ENCODE data around the gene ST3GAL5.
A peak's percentile ranks its signal among the peaks of the same experiment; 100 is the strongest.

ST3GAL5 gene

GRCh38 chr2:85908506-85908905 lies 19.7 kb upstream of the ST3GAL5 start:
- no peaks in the 10 kb centered on the region for H3K27me3 ChIP-seq
- H3K4me1 ChIP-seq, result peaks cover 56% of the 10 kb centered on the region
- H3K27ac ChIP-seq, result no peak overlapping the region

GRCh38 chr2:85907671-85908157 lies 18.9 kb upstream of the ST3GAL5 start:
- no peak for TF ChIP-seq Cebpa-rat (IDR thresholded peaks at IDR 0.05)
- Histone ChIP-seq H3K36me3 (no peaks in the 10 kb centered on the region), H3K4me2 (no peak overlapping the region)

More at GRCh38 chr2:85908506-85908905, 19.7 kb upstream of the ST3GAL5 start:
- TF ChIP-seq Cebpa-rat (IDR thresholded peaks at IDR 0.05), result no peak
- no peak overlapping the region for H3K4me2 ChIP-seq
- no peak overlapping the region for H3K9ac ChIP-seq
- H3K4me3 ChIP-seq, result no peak overlapping the region
- no peaks in the 10 kb centered on the region for H3K9me3 ChIP-seq
- no peaks in the 10 kb centered on the region for H4K20me1 ChIP-seq
- no peaks in the 10 kb centered on the region for H3K36me3 ChIP-seq

GRCh38 chr2:85906748-85907147 lies 18.0 kb upstream of the ST3GAL5 start:
- no peak overlapping the region for H3K27ac ChIP-seq
- peak overlapping the region; percentile 36; the same call in 1 of the 2 replicates for H3K4me2 ChIP-seq
- H3K9ac ChIP-seq, result no peak overlapping the region
- H3K36me3 ChIP-seq, result no peaks in the 10 kb centered on the region
- no peaks in the 10 kb centered on the region for H3K9me3 ChIP-seq
- TF ChIP-seq Cebpa-rat (IDR thresholded peaks at IDR 0.05), result no peak
- H3K27me3 ChIP-seq, result no peaks in the 10 kb centered on the region
- peaks cover 49% of the 10 kb centered on the region for H3K4me1 ChIP-seq
- H3K4me3 ChIP-seq, result no peak overlapping the region
- no peaks in the 10 kb centered on the region for H4K20me1 ChIP-seq

More at GRCh38 chr2:85907671-85908157, 18.9 kb upstream of the ST3GAL5 start:
- Histone ChIP-seq H3K27ac (no peak overlapping the region), H3K4me3 (no peak overlapping the region), H3K27me3 (no peaks in the 10 kb centered on the region), H3K4me1 (peaks cover 57% of the 10 kb centered on the region), H3K9me3 (no peaks in the 10 kb centered on the region), H4K20me1 (no peaks in the 10 kb centered on the region), H3K9ac (no peak overlapping the region)

- TF ChIP-seq Cebpa-rat (IDR thresholded peaks at IDR 0.05), result no peak
- Histone ChIP-seq H3K9me3 (no peaks in the 10 kb centered on the region), H3K27ac (no peak overlapping the region), H3K9ac (no peak overlapping the region), H3K4me2 (no peak overlapping the region), H3K36me3 (no peaks in the 10 kb centered on the region), H3K27me3 (no peaks in the 10 kb centered on the region), H4K20me1 (no peaks in the 10 kb centered on the region), H3K4me3 (no peak overlapping the region), H3K4me1 (peaks cover 40% of the 10 kb centered on the region)
Observed at GRCh38 chr2:85905891-85906290, 17.1 kb upstream of the ST3GAL5 start.

- Histone ChIP-seq H3K4me3 (no peak overlapping the region), H3K4me2 (no peak overlapping the region), H3K27me3 (no peaks in the 10 kb centered on the region), H3K9ac (no peak overlapping the region), H4K20me1 (no peaks in the 10 kb centered on the region), H3K36me3 (no peaks in the 10 kb centered on the region), H3K9me3 (no peaks in the 10 kb centered on the region), H3K27ac (no peak overlapping the region), H3K4me1 (peaks cover 34% of the 10 kb centered on the region)
- TF ChIP-seq Cebpa-rat (IDR thresholded peaks at IDR 0.05), result no peak
Observed at GRCh38 chr2:85905187-85905666, 16.4 kb upstream of the ST3GAL5 start.

GRCh38 chr2:85903849-85904248 lies 15.1 kb upstream of the ST3GAL5 start:
- Histone ChIP-seq H3K9me3 (no peaks in the 10 kb centered on the region), H3K4me3 (no peak overlapping the region), H4K20me1 (no peaks in the 10 kb centered on the region), H3K9ac (no peak overlapping the region), H3K27ac (no peak overlapping the region), H3K4me2 (peak overlapping the region; percentile 34), H3K27me3 (no peaks in the 10 kb centered on the region), H3K4me1 (peaks cover 34% of the 10 kb centered on the region), H3K36me3 (no peaks in the 10 kb centered on the region)
- no peak for TF ChIP-seq Cebpa-rat (IDR thresholded peaks at IDR 0.05)

- no peak overlapping the region for H3K4me3 ChIP-seq
- 0 out of 2 replicates have a peak, but pooled peaks cover 7% of the 10 kb centered on the region for H3K9me3 ChIP-seq
- no peaks in the 10 kb centered on the region for H4K20me1 ChIP-seq
- H3K4me2 ChIP-seq, result no peak overlapping the region
- peaks cover 34% of the 10 kb centered on the region for H3K4me1 ChIP-seq
- no peak for TF ChIP-seq Cebpa-rat (IDR thresholded peaks at IDR 0.05)
- H3K36me3 ChIP-seq, result no peaks in the 10 kb centered on the region
- no peak overlapping the region for H3K27ac ChIP-seq
- H3K9ac ChIP-seq, result no peak overlapping the region
- no peaks in the 10 kb centered on the region for H3K27me3 ChIP-seq
Observed at GRCh38 chr2:85902496-85902895, 13.7 kb upstream of the ST3GAL5 start.

GRCh38 chr2:85901155-85901554 lies 12.4 kb upstream of the ST3GAL5 start:
- H4K20me1 ChIP-seq, result no peaks in the 10 kb centered on the region
- no peak overlapping the region for H3K9ac ChIP-seq
- no peak overlapping the region for H3K4me3 ChIP-seq
- no peak for TF ChIP-seq Cebpa-rat (IDR thresholded peaks at IDR 0.05)
- H3K36me3 ChIP-seq, result no peaks in the 10 kb centered on the region
- no peak overlapping the region for H3K4me2 ChIP-seq
- peaks cover 34% of the 10 kb centered on the region for H3K4me1 ChIP-seq
- no peak overlapping the region for H3K27ac ChIP-seq
- H3K9me3 ChIP-seq, result peaks cover 14% of the 10 kb centered on the region; the same call in 1 of the 2 replicates
- no peaks in the 10 kb centered on the region for H3K27me3 ChIP-seq

- Histone ChIP-seq H3K9me3 (peaks cover 22% of the 10 kb centered on the region), H3K4me3 (no peak overlapping the region), H4K20me1 (no peaks in the 10 kb centered on the region), H3K27ac (no peak overlapping the region), H3K4me2 (no peak overlapping the region; the same call in 1 of the 2 replicates), H3K4me1 (peaks cover 34% of the 10 kb centered on the region), H3K9ac (no peak overlapping the region), H3K36me3 (no peaks in the 10 kb centered on the region; the same call in 1 of the 2 replicates), H3K27me3 (no peaks in the 10 kb centered on the region)
- no peak for TF ChIP-seq Cebpa-rat (IDR thresholded peaks at IDR 0.05)
Observed at GRCh38 chr2:85900366-85900765, 11.6 kb upstream of the ST3GAL5 start.

- Histone ChIP-seq H3K9ac (no peak overlapping the region), H3K4me2 (peak overlapping the region; percentile 56), H3K27me3 (no peaks in the 10 kb centered on the region), H3K9me3 (peaks cover 27% of the 10 kb centered on the region), H3K36me3 (no peaks in the 10 kb centered on the region; the same call in 1 of the 2 replicates), H4K20me1 (no peaks in the 10 kb centered on the region), H3K4me3 (no peak overlapping the region), H3K27ac (no peak overlapping the region), H3K4me1 (peaks cover 34% of the 10 kb centered on the region)
- no peak for TF ChIP-seq Cebpa-rat (IDR thresholded peaks at IDR 0.05)
Observed at GRCh38 chr2:85899849-85900248, 11.1 kb upstream of the ST3GAL5 start.

Measured in BLaER1 (cell line).